Lower leg skin (tissue), 3 donors: ENCODE data around the gene RIPK4.

Experiments used
- POLR2A ChIP-seq, 2 donors: fragments of 450-650 bp; IDR thresholded peaks; one replicate each; pipeline ENCODE4 v1.6.1; 2016 to 2017; ENCODE audit warnings: antibody characterized with exemption in 2 of 2, mild to moderate bottlenecking in 1 of 2, moderate library complexity in 1 of 2
- TF ChIP-seq, protein P1 (sequence below), 3 donors: fragments of 450-650 bp; IDR thresholded peaks; one replicate each; pipeline ENCODE4 v1.5.1; 2016; ENCODE audit warnings: antibody characterized with exemption in 3 of 3, mild to moderate bottlenecking in 3 of 3, moderate library complexity in 2 of 3

- TF ChIP-seq, protein P1, sequence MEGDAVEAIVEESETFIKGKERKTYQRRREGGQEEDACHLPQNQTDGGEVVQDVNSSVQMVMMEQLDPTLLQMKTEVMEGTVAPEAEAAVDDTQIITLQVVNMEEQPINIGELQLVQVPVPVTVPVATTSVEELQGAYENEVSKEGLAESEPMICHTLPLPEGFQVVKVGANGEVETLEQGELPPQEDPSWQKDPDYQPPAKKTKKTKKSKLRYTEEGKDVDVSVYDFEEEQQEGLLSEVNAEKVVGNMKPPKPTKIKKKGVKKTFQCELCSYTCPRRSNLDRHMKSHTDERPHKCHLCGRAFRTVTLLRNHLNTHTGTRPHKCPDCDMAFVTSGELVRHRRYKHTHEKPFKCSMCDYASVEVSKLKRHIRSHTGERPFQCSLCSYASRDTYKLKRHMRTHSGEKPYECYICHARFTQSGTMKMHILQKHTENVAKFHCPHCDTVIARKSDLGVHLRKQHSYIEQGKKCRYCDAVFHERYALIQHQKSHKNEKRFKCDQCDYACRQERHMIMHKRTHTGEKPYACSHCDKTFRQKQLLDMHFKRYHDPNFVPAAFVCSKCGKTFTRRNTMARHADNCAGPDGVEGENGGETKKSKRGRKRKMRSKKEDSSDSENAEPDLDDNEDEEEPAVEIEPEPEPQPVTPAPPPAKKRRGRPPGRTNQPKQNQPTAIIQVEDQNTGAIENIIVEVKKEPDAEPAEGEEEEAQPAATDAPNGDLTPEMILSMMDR (IDR thresholded peaks at IDR 0.05), result no peak
- TF ChIP-seq POLR2A (IDR thresholded peaks at IDR 0.05), result no peak
Observed at GRCh38 chr21:41729701-41730366, 37.0 kb downstream of the RIPK4 start.
